AML-193 (cell line): ENCODE results near the gene SRGAP3.

ENCODE experiments used
- DNase-seq, 2 experiments: peaks; one replicate each; lab custom pipeline; 2025; lab: John Stamatoyannopoulos, UW

SRGAP3 gene

DNA sequence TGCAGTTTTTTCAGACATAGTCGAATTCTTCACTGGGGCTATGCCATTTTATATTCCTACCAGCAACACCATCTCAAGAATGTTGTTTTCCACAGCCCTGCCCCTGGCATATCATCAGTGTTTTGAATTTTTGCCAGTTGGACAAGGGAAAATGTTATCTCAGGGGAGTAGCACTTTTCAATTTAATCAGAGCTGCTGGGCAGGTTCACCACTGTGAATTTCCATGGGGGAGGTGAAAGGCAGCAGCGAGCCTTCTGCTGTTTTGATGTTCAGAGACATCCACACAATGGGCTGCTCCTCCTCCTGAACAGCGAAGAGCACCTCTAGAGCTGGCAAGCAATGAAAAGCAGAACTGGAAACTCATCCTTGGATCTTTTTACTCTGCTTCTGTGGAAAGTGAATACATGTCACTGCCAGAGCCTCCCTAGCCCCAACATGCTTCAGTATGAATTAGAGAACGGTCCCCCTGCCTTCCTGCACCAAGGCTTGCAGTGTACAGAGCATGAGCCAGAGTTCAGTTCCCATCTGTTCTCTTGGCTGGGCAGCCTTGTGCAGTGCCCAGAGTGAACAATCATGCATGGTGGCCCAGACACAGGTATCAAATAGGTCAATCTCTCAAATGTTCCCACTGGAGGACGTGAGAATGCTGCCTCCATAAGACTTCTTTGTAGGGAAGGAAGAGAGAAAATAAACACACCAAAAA lies 230.0 kb downstream of the SRGAP3 start:
- DNase-seq: no peak

DNA sequence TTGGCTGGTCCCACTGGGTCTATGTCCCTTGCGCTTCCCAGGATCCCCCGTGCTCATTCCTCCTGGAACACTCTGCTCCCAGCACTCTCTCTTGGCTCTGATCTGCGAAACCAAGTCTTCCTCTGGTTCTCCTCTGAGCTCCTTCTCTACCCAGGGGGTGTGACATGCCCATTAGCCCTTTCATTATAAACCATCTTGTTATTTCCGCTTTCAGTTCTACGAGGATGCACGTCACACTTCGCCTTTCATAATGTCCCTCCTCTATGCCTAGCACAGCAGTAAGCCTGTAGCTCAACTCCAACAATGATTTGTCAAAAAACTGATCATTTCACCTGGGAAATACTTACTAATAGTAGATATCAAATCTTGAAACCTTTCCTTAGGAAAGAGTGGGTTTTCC lies 234.2 kb downstream of the SRGAP3 start:
- DNase-seq: no peak

DNA sequence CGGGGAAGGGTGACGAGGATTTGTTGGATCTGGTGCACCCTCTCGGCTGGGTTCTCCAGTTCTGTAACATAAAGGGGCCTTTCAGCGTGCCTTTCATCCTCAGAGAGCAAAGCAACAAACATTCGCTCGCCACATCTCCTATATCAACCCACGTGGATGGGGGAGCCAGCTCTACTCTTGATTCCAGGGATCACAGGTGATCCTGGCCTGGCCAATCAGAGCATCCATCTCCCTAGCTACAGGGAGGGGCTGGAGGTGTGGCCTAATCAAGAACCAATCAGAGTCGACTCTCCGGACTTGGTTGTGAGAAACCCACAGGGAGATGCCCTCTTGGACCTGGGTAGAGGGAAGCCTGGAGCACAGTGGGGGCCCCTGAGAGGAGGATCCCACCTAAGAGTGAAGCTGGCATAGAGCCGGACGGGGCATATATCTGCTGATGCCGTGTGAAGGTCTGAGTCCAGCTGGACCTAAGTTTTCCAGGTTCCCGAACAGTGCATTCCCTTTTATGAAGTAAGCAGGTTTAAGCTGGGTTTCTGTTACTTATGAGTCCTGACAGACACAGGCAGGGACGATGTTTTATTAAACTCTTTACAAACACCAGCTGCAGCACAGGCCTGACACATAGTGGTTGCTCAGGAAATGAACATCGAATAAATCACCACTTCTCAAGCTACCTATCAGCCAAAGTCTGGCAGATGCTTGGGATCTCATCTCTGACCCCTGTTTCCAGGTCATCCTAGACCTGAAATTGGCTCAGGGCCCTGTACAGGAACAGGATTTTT lies 235.5 kb downstream of the SRGAP3 start:
- no peak for DNase-seq

DNA sequence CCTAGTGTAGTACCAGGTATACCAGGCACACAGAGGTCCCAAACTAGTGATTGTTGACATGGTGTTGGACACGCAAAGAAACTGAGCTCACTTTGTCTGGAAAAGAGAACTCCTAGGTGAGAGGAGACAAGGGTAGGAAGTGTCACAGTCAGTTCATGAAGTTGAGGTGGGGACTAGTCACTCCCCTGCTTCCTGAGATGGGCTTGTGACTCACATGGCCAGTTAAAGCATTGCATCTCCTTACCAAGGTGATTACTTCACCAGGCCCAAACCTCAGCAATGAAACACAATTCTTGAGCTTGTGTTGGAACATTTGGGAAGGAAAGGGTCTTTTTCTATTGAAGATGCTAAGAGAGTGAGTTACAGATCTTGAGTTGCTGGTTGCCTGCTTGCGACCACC lies 236.9 kb downstream of the SRGAP3 start:
- no peak for DNase-seq

DNA sequence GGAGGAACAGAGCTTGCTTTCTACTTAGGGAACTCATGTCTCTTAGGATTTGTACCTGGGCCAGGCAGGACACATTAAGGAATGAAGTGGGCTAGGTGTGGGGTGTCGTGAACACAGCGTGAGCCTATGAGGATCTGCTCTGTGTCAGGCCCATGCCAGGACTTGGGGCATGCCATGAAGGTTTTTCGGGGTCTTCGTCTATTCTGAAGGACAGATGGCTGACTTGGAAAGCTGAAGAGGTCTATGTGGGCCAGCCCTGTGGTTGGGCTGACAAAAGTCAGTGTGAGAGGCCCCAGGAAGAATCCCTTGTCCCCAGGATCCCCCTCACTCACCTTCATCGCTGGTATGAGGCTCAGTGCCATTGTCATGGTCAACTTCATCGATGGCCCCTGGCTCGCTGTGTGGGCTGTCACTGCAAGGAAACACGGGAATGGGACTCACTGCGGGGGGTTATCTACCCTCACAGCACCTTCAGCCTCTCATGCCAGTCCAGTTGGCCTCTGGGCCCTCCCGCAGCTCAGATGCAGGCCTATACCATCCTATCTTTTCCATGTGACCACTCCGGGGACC lies 239.4 kb downstream of the SRGAP3 start:
- no peak for DNase-seq

DNA sequence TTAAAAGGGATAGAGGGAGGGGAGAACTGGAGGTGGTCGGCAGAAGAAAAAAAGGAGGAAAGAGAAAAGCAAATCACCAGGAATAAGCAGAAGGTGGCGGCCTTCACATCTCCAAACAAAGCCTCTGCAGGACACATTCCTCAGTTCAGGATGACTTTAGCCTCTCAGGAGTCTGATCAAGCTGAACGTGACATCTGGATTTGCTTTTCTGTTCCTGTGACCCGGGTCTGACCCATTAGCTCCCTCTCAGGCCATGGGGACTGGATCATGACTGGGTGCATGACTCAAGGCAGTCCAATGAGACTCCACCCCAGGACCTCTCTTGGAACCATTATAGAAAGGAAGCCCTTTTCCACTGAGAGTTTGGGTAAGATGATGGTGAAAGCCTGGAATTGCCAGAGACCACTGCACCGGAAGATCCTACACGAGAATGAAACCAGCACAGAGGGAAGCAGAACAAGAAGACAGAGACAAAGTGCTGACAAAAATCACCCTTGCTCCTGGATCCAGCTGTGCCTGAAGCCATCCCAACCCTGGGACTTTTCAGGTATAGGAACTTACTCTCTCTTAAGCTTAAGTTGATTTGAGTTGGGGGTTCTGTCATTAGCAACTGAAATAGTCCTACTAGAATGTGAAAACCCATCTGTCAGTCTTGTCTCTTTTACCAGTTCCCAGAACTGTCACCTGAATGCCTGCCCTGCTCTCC lies 240.7 kb downstream of the SRGAP3 start:
- no peak for DNase-seq

DNA sequence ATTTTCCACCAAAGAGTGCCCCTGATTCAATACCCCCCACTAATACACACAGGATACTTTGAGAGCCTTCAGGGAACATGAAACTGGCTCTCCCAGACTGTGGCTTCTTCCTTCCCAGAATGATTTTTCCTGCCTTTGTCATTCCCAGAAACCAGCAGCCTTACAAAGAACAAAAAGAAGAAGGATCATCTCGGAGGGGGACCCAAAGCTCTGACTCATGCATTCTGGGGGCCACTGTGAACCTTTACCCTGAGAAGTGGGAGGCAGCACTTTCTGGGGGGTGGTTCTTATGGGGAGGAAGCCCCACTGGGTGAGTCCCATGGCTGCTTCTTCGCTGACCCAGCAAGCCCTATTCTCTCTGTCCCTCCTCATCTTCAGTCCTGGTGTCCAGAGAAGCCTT lies 241.5 kb downstream of the SRGAP3 start:
- no peak for DNase-seq

DNA sequence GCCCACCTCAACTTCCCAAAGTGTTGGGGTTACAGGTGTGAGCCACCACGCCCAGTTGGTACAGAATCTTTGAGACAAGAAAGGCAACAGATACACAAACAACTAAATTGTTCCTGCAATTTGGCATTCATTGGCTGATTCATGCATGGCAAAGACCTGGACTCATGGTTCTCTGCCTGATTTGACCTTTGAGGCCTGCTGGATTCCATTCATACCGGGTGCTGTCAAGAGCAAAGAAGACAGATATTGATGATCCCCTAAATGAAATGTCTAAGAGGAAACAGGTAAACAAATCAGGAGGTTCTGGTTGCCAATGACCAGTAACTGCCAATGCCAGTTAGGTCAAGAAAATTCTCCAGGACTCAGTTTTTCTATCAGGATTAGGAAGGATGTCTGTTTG lies 242.2 kb downstream of the SRGAP3 start:
- no peak for DNase-seq

DNA sequence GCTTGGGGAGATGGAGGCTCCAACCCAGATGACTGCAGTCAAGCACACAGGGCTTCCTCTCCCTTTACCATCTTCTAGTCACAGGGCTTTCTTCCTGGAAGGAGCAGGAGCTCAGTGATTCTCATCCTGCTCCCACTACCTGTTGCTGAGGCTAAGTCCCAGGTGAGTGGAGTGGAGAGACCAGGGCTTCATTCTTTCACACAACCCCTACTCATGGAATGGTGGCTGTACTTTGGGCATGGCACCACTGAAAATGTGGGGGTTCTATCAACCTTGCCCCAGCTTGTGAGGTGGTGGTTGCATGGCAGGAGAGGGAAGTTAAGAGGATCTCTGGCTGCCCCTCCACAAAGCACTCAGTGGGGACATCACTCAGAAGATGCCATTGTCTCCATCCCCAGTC lies 249.4 kb downstream of the SRGAP3 start:
- no peak for DNase-seq

DNA sequence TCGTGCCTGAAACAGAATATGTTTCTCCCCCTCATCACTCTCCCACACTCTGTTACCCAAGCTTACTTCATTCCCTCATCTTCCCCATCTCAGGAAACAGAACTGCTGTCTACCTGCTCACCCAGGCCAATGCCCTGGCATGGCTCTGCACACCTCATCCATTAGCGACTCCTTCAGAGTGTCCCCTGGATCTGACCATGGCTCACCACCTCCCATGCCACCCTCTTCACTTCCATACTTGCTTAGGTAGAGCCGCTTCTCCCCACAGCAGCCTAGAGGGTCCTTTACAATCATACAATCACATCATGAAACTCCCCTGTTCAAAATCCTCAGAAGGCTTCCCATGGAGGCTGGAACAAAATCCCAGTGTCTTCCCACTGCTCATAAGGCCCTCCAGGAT lies 252.3 kb downstream of the SRGAP3 start:
- no peak for DNase-seq

DNA sequence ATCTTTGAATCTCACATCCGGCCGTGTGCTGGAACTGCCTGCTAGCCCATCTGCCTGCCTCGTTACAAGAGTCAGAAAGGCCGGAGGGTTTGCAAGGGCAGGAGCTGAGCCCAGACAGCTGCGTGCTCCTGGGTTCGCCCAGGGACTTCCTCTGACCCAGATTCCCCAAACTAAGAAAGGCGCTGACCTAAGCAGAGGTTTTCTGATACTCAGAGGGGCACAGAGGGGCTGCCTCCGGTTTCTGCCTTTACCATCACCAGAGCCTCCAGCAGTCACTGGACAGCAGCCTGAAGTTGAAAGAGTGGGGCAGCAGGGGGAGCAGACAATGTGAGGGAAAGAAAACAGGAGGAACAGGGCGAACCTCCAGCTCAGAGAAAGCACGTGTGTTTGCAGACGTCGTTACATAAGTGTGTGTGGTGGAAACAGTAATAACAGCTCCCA lies 252.7 kb downstream of the SRGAP3 start:
- no peak for DNase-seq

DNA sequence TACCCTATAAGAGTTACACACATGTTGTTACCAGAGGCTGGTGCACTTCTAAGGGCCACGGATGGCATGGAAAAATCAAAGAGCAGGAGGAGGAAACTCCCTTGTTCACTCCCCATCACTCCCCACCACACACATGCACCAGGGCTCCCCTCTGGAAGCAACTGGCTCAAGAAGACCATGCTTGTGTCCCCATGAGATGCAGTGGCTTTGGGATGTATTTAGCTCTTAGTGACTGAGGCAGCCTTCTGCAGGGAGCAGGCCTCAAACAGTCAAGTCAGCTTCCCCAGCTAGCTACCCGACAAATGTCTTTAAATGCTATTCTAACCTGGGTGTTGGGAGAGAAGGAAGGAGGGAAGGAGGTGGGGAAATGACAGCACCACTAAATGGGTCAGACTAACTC lies 253.2 kb downstream of the SRGAP3 start:
- DNase-seq: no peak

DNA sequence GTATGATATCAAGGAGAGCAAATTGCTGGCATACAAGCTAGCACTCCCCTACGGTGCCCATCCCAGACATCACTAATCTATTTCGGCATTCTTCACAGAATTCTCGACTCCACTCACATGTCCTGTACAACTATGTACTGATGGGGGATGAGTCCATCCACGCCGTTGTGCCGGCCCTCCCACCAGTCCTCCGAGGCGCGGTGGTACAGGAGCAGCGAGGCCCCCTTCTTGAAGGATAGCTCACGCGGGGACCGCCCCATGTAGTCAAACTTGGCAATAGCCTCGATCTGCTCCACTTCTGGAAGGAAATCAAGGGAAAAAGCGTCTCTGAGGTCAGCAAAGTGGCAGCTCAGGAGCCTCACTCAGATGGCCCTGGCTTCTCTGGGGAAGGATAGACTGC lies 255.2 kb downstream of the SRGAP3 start:
- no peak for DNase-seq

DNA sequence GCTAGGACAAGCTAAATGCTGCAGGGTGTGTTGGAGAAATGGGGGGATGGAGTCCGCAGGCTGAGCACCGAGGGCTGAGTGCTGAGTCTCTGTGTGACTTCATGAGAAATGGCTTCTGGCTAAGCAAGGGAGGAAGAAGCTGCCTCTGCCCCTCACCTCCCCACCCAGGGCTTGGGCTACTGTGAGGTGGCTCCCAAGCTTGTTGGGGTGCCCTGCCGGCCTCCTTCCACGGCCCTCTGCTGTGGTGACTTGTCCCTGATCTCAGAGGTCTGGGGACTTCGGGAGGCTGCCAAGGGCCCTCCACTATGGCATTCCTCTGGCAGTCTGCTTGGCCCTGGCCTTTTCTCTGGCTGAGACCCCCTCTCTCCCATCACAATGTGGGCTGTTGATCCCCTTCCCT lies 256.1 kb downstream of the SRGAP3 start:
- no peak for DNase-seq

DNA sequence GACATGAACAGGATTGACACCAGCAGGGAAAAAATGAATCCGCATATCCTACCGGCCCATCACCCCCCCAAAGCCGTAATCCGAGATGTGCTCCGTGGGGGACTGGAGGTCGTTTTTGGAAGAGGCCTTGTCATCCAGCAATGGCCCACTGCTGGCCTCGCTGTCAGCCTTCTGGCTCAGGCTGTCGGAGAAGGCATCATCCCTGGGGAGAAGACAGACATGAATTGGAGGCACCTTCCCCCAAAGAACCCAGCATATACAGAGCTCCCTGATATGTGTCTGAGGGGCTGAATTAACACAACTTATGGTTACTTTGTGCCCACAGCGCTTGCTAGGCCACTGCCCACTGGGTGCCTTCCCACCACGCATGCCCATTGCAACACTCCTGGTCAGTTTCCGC lies 256.6 kb downstream of the SRGAP3 start:
- no peak for DNase-seq

DNA sequence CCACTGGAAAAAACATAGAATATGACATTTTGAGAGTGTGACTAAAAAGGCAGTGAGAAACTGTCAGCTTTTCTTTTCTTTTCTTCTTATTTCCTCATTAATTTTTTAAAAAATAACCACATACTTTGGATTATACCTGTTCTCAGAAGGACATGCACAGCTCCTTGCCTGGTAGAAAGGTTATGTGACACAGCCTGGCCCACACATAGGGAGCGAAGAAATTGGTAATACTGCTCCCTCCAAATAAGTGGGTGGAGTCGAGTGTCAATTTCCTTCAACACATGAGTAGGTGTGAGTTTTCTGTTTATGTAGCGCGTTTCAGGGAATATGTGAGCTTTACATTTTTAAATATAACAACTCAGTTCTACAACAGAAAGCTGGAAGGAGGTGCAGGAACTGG lies 257.2 kb downstream of the SRGAP3 start:
- DNase-seq: no peak

DNA sequence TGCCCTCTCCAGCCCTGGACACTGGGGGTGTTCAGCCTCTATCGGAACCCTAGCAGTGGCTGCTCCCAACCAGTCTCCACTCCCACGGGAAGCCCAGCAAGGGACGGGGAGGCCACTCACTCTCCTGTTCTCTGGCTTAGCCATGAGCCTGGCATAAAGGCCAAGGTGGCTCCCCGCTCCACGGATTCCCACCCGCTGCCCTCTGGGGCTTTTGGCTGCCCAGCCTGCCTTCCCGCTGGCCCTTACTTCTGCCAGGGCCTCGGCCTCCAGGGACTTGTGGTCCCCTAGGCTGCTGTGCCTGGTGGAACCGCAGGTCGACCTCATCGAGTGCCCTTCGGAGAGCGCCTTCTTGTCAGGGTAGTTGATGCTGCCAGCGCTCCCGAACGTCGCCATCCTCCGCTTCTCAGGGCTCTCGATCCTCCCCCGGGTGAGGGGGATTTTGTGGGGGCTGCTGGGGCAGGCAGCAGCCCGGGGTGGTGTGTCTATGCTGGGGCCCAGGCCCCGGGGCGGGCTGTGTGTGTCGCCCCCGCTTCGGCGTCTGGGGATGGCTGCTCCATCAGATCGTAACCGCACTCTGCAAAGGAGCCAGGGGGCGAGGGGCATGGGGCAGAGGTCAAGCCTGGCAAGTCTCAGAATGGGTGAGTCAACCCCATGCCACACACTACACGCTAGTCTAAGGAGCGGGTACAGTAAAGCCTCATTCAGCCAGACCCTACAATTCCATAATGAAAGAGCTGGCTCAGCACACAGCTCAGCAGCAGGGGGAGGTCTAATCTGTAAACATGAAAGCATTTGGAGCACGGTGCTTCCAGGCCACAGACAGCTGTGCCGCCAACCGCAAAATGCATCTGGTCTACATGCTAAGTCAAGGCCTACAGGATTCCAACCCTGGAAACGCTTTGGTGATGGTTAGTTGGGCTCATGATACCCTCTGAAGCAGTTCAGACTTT lies 258.9 kb downstream of the SRGAP3 start:
- no peak for DNase-seq

DNA sequence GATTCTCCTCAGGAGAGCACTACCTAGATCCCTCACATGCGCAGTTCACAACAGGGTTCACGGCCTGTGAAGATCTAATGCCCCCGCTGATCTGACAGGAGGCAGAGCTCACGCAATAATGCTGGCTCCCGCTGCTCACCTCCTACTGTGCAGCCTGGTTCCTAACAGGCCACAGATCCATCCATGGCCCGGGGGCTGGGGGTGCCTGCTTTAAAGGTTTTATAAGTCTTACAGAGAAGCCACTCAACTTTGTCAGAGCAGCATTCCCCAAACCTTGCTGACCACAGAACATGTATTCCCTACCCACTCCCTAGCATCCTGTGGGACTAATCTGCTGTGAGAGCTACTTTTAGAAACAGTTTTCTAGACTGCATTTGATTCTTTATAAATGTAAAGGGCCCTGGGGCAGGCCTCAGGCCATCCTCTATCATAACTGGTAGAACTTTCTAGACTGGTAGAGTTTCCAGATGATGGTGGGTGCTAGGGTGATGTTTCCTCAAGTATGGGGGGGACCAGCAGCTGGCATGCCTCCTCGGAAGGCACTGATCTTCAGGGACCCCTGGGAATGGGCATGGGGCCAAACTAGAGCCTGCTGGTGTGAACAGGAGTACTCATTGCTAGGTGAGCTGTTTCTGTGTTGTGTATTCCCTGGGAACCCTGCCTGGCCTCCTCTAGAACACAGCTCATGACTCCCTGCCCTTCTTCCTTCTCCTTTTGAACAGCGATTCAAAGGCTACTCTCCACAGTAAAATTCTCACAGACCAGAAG lies 260.5 kb downstream of the SRGAP3 start:
- no peak for DNase-seq

DNA sequence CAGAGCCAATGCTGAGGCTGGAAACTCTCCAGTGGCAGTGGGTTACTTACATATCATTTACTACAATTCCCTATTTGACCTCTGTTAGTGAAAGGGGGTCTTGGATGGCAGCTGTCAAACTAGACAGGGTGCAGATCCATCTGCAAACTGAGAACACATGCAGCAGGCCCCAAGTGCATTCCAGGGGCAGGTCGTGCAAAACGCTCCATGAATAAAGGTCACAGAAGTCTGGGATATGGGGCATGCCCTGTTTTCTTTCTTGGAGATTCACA lies 261.1 kb downstream of the SRGAP3 start:
- DNase-seq: no peak

DNA sequence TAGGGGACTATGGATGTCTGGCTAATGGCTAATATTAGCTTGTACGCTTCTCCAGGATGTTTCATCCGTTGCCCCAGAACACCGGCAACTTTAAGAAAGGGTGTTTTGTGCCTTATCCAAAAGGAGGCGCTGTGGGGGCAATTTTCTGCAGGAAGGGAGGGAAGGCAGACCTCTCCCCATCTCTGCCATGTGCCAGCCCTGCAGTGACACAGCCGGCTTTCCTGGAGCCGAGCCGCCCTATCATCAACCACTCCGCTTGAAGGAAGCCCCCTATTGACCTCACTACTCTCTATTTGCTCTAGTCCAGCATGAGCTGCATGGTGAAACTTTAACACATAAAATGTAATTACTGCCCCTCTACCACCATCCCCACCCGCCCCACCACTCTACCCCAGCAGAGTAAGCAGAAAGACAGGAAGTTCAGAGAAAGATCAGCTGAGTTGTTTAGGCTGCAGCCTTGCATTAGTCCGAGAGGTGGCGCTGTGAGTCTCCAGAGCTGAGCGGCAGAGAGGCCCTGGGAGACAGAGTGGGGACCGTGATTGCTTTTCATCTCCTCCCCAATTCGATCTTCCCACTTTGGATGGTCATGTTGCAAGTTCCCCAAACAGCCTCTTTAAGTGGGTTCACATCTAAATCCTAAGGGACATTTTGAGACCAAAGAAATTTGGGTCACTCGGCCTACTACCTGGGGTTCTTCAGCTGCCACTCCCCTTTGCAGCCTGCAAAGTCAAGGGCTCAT lies 261.6 kb downstream of the SRGAP3 start:
- DNase-seq: peak; percentile 67 to 76
